BJ (cell line): ENCODE measurements around the gene NINJ2. TPM values are rescaled to one million over a fixed set of nuclear protein-coding genes. Genes with fewer than 3 reads are reported as not detected.

Experiments
- CTCF ChIA-PET: fragments of 350-600 bp; formaldehyde crosslinking; extraction: SDS; loops from one replicate; lab custom pipeline; 2021; ENCODE audit warnings: antibody characterized with exemption, inconsistent platforms; lab: Yijun Ruan, JAX
- POLR2A ChIA-PET: fragments of 300-600 bp; sonication (Branson Sonifier 250); formaldehyde crosslinking; extraction: SDS; loops from one replicate; lab custom pipeline; 2021; ENCODE audit warnings: antibody characterized with exemption; lab: Charles Lee
- DNase-seq: peaks from one replicate; pipeline ENCODE4 v3.0.0-alpha.2; 2011; ENCODE audit warnings: low read depth
- H3K27me3 ChIP-seq: 2 replicates; pipeline ENCODE4 v1.6.0; 2011; ENCODE audit warnings: low read length; ENCODE audit not compliant: control insufficient read depth, insufficient read depth
- H3K36me3 ChIP-seq: 2 replicates; pipeline ENCODE4 v1.5.1; 2011; ENCODE audit warnings: low read length; ENCODE audit not compliant: control insufficient read depth, insufficient read depth
- H3K4me3 ChIP-seq: 2 replicates; pipeline ENCODE4 v1.5.1; 2011; ENCODE audit warnings: low read depth, mild to moderate bottlenecking, control low read depth, low read length
- CTCF ChIP-seq: IDR thresholded peaks from 2 replicates; pipeline ENCODE4 v1.5.1; 2011; ENCODE audit warnings: low read depth, mild to moderate bottlenecking, control low read depth, inconsistent platforms, low read length, moderate library complexity; ENCODE audit not compliant: insufficient read depth
- polyA plus RNA-seq: library from polyadenylated mRNA; depleted of rRNA; stranded (reverse); fragments of >200 nt; gene quantifications from 2 replicates; pipeline ENCODE4 v1.2.3, GENCODE V29; 2011

The NINJ2 gene
- polyA plus RNA-seq, 1 experiment: 0.32 TPM

GRCh38 chr12:669576-669945 is 6.3 kb upstream of the NINJ2 start:
- ChIA-PET POLR2A (no interaction called here), CTCF (interaction anchor here (0.8 kb wide), 1 partner anchor 21 kb away, joined by 3 read pairs; no protein-coding TSS in a partner anchor)
- Histone ChIP-seq H3K36me3 (no peaks in the 10 kb centered on the region), H3K27me3 (peaks cover 5% of the 10 kb centered on the region), H3K4me3 (no peak overlapping the region)
- no peak for DNase-seq
- TF ChIP-seq CTCF: no peak

DNA sequence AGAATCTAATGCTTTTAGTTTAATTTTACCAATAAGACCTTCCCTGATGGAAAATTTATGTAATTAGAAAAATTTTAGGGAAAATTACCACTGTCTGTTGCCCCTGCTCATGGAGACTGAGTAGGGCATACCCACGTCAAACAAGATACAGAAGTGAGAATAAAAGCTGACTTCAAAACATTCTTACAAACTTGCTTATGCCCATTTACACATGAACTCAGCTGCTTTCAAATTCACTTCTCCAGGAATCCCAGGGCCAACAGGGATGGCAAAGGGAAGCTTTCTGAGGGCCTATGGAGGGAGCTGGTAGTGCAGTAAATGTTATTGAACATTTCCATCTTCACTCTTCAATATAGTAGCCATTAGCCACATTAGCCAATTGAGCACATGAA is 4.8 kb upstream of the NINJ2 start:
- TF ChIP-seq CTCF: no peak

DNA sequence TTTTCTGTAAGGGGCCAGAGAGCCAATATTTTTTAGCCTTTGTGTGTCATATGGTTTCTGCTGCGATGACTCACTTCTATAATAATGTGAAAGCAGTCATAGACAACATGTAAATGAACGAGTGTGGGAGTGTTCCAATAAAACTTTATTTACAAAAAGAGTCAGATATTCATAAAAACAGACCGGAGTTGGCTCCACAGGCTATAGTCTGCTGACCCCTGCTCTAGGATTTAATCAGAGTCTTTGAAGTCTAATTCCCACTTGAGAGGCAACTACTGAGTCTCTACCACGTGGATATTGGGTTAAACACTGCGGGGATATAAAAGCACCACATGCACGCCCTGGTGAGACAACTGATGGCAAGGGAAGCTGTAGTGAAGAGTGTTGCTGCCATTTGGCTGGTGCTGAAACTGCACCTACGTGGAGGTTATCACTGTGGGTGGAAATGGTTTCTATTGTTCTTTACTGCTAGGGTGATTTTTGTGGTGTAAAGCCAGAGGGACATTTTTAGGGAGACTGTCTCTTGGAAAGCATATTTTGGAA is 3.6 kb upstream of the NINJ2 start:
- ChIA-PET CTCF (interaction anchor here (1.3 kb wide), 1 partner anchor 10 kb away, joined by 4 read pairs; no protein-coding TSS in a partner anchor), POLR2A (no interaction called here)
- peak; percentile 60 for DNase-seq

More for the DNA sequence above, 4.8 kb upstream of the NINJ2 start:
- Histone ChIP-seq H3K4me3 (no peak overlapping the region), H3K27me3 (peaks cover 4% of the 10 kb centered on the region; the same call in 1 of the 2 replicates), H3K36me3 (no peaks in the 10 kb centered on the region)
- DNase-seq: no peak
- POLR2A ChIA-PET: no interaction called here
- CTCF ChIA-PET: interaction anchor here (1.1 kb wide), 1 partner anchor 146 kb away, joined by 3 read pairs; no protein-coding TSS in a partner anchor

DNA sequence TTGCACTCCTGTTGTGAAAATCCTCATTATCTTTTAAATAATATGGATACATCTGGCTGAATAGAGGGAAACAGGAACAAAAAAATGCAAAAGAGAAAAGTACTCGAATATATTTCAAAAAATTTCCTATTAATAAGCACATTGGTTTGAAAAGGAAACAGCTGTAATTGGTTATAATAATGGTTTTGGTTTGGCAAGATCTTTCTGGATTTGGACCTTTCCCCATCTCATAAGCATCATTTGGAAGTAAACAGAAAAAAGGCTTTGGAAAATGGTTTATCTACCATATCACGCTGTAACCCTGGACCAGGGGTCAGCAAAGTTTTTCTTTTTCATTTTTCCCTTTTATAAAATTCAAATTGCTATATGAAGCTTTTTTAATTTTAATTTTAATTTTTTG is 2.8 kb upstream of the NINJ2 start:
- Histone ChIP-seq H3K4me3 (no peak overlapping the region), H3K27me3 (peaks cover 9% of the 10 kb centered on the region), H3K36me3 (no peaks in the 10 kb centered on the region)
- CTCF ChIA-PET: interaction anchor here (0.7 to 1.3 kb wide), 2 partner anchors 10 to 11 kb away, joined by 3 to 4 read pairs; no protein-coding TSS in a partner anchor
- POLR2A ChIA-PET: no interaction called here
- DNase-seq: no peak
- no peak for TF ChIP-seq CTCF

More for the DNA sequence above, 3.6 kb upstream of the NINJ2 start:
- peaks cover 9% of the 10 kb centered on the region for H3K27me3 ChIP-seq
- H3K36me3 ChIP-seq: no peaks in the 10 kb centered on the region
- no peak overlapping the region for H3K4me3 ChIP-seq
- TF ChIP-seq CTCF: no peak

DNA sequence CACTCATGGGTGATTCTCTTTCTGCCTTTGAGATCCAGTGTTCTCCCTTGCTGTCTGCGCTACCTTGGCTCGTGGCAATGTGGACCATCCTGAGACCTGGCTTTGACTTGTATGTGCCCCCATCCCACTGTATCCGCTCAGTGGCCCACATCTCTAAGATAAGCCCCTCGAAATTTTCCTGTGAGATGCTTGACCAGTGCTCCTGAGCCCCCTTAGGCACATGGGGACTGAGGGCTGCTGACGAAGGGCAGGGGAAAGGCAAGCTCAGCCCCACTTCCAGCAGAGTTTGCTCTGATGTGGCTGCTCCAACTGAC is 1.5 kb upstream of the NINJ2 start:
- CTCF ChIA-PET: no interaction called here
- Histone ChIP-seq H3K4me3 (no peak overlapping the region), H3K27me3 (peaks cover 8% of the 10 kb centered on the region), H3K36me3 (no peaks in the 10 kb centered on the region)
- TF ChIP-seq CTCF: no peak
- DNase-seq: no peak
- POLR2A ChIA-PET: no interaction called here
